HG02970 (cell line): Measurements from ENCODE around the gene HMCN2.
"Not testable (repeated sequence)": the region's sequence is repeated elsewhere in the genome, so short reads cannot be mapped to it uniquely, and the experiment has no call there.

Experiments
- ATAC-seq: cut with Tn5 transposase; IDR thresholded peaks from one replicate; pipeline ENCODE4 v1.9.1; 2021; ENCODE audit warnings: mild to moderate bottlenecking, moderate library complexity, moderate number of reproducible peaks; ENCODE audit not compliant: unreplicated experiment, low FRiP score

The HMCN2 gene

DNA sequence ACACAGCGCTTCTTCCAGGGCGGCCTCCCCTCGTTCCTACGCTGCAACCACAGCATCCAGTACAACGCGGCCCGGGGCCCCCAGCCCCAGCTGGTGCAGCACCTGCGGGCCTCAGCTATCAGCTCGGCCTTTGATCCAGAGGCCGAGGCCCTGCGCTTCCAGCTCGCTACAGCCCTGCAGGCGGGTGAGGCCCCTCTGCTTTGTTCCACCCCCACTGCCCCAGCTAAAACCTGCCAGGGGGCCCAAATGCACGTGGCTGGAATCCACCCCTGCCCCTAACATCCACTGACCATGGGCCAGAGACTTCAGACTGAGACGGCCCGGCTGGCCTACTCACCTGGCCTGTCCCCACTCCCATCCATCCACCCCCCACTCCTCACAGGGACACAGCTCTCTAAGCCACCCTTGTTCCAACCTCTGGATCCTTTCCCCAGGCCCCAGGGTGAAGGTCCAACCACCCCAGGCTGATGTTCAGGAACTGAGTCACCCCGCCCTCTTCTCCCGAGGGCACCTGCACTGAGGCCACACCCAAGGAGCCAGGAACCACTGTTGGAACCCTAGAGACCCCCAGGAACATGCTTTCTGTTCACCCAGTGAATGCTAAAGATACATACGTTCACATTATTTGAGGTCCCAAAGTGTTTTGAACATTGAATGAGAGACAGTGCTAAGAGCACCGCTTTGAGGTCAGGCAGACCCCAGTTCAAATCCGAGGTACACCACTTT, 160.3 kb downstream of the HMCN2 start:
- ATAC-seq, result no peak

DNA sequence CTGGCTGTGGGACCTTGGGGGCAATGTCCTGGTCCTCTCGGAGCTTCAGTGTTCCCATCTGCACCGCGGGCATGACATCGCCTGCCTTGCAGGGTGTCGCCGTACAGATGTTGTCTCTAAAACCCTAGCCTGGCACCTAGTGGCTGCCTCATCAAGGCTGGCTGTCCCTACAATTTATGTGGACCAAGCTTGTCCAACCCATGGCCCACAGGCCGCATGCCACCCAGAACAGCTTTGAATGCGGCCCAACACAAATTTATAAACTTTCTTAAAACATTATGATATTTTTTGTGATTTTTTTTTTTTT, 160.9 kb downstream of the HMCN2 start:
- no peak for ATAC-seq

DNA sequence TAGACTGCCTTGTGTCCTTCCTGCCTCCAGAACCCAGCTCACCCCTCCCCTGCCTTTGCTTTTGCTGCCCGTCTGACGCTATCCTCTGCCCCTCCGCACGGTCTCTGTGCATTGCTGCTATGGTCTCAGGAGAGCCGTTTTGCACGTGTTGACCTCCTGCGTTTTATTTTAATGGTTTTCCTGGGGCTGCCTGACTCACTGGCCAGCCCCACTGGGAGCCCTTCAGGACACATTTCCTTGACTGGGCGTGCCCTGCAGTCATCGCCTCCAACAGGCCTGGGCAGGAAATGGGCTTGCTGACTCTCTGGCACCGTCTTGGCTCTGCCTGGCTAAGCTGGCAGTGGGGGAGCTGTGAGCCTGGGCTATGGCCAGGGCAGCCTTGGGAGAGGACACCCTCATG, 161.3 kb downstream of the HMCN2 start:
- ATAC-seq, result no peak

DNA sequence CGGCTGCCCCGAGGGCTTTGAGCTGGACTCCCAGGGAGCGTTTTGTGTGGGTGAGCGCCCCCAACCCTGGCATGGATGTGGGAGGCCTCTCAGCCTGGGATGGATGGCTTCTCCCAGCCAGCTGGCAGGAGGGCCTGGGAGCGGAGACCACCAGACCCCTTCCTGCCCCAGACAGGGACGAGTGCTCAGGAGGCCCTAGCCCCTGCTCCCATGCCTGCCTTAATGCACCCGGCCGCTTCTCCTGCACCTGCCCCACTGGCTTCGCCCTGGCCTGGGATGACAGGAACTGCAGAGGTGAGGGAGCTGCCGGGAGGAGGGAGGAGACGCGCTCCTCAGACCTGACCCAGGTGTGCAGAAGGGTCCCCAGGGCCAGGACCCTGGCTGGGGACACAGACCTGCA, 161.8 kb downstream of the HMCN2 start:
- ATAC-seq, result no peak

DNA sequence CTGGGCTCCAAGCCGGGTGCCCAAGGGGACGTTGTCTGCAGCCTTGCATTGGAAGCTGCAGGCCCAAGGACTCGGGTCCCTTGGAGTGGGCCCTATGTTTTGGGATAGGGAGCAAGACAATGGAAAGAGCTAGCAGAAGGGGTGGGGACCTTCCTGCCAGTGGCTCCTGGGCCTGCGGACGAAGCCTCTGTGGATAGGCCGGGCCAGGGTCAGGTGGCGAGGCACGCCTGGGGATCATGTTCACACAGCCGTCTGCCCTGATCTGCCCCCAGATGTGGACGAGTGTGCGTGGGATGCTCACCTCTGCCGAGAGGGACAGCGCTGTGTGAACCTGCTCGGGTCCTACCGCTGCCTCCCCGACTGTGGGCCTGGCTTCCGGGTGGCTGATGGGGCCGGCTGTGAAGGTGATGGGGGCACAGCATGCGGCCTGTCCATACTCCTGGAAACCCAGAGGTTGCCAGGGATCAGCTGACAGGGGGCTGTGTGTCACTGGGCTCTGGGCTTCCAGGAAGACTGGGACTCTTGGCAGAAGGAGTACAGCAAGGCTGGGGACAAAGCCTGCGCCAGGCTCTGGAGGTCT, 162.6 kb downstream of the HMCN2 start:
- ATAC-seq, result no peak

DNA sequence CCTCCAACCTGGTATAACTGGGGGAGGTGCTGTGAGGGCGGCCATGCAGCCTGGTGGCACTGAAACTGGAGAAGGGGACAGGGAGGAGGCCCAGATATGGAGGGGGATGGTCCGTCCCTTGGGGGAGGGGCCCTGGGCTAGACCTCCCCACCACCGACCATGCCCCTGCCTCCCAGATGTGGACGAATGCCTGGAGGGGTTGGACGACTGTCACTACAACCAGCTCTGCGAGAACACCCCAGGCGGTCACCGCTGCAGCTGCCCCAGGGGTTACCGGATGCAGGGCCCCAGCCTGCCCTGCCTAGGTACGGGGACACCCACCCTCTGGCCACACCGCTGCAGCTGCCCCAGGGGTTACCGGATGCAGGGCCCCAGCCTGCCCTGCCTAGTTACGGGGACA, 163.8 kb downstream of the HMCN2 start:
- ATAC-seq, result no peak

DNA sequence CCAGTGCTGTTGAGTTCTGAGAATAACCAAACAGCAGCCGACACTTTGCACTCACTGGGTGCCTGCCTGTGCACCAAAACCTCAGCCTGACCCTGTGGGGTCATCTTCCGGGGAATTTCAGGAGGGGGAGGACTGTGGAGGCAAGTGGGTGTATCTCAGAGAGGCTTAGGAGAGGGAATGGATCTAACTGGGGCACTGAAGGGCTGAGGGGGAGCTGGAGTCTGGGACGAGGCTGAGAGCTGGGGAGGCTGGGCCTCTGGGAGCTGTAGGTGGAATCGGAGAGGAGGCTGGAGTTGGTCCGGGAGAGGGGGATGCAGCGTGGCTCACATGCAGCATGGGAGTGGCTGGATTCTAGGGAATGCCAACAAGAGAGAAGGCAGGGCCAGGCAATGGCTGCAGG, 164.3 kb downstream of the HMCN2 start:
- ATAC-seq, result no peak

DNA sequence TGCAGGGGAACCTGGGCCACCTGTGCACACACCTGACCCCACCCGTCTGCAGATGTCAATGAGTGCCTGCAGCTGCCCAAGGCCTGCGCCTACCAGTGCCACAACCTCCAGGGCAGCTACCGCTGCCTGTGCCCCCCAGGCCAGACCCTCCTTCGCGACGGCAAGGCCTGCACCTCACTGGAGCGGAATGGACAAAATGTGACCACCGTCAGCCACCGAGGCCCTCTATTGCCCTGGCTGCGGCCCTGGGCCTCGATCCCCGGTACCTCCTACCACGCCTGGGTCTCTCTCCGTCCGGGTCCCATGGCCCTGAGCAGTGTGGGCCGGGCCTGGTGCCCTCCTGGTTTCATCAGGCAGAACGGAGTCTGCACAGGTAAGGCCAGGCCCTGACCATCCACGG, 164.7 kb downstream of the HMCN2 start:
- no peak for ATAC-seq

DNA sequence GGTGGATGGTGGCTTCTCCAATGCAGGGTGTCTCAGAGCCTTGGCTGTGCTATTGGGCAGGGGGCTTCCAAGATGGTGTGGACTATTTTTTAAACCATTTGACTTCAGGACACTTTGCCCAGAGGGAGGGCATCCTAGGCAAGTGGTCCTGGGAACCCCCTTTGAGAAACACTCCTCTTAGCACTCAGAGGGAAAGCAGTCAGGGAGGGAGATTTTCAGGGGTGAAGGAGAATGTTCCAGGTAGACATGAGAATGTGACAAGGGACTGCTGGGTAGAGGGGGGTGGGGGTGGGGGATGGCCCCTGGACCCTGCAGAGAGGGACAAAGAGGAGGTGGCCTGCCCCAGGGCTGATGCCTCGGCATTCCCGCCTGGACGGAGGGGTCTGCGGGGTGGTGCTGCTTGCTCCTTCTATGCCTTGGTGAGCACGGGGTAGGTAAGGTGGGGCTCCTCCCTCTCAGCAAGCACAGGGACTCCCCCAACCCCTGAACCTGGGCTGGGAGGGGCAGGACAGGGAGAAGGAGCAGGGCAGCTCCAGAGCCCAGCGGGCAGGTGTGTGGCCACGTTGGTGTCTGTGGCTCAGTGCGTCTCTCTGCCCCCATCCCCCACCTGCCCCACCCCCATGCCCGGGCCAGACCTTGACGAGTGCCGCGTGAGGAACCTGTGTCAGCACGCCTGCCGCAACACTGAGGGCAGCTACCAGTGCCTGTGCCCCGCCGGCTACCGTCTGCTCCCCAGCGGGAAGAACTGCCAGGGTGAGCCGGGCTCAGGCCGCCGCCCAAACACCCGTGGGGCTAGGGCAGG, 165.4 kb downstream of the HMCN2 start:
- ATAC-seq, result no peak

DNA sequence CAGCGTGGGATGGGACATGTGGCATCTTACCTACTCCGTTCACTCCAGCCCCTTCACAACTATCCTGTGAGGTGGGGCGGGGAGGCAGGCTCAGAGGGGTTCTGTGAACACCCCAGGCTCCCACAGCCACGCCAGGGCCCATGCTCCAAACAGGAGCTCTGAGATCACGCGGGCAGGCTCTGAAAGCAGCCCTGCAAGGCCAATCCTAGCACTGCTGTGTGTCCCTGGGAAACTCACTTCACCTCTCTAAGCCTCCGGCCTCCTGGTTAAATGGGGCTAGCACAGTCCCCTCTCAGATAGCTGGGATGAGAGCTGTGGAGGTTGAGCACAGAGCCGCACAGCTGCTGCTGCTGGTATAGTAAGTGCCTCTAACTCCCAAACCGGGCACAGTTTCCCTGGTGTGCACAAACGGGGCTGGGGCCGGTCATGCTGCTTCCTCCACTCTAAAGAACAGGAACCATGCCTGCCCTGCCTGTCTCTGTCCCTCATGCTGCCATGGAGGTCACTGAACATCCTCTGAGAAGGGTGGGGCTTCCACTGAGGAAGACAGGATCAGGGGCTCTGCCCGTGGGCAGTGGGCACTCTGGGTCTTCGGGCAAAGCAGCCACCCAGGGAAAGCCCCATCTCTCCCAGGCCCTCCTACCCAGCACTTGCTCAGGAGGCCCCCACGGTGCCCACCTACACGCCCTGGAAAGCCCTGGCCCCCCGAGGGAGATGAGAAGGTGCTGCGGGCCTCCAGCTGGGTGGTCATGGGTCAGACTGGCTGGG, 166.2 kb downstream of the HMCN2 start:
- no peak for ATAC-seq

DNA sequence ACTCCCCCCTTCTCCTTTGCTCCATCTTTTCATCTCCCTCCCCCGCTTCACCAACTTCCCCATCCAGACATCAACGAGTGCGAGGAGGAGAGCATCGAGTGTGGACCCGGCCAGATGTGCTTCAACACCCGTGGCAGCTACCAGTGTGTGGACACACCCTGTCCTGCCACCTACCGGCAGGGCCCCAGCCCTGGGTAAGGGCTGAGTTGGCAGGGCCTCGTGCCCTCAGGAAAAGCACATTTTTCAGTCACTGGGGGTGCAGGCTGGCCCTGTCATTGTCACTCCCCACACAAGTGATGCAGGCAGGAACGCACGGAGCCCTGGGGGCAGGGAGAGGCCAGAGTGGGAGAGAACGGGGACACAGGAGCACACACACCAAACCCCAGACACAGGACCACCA, 166.8 kb downstream of the HMCN2 start:
- ATAC-seq, result no peak

DNA sequence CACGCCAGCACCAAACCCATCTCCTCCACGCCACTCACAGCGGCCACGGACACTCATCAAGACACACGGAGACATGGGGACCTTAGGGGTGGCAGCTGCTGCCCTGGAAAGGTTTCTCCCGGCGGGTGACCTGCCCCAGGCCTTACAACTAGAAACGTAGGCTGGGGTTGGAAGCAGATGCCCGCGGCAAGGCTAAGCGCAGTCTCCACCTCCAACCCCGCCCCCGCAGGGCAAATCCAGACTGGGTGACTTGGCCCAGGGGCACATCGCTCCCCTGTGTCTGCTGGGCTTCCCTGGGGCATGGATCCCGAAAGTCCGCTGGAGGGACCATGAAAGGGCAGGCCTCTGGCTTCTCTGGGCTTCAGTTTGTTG, 167.2 kb downstream of the HMCN2 start:
- ATAC-seq, result no peak

DNA sequence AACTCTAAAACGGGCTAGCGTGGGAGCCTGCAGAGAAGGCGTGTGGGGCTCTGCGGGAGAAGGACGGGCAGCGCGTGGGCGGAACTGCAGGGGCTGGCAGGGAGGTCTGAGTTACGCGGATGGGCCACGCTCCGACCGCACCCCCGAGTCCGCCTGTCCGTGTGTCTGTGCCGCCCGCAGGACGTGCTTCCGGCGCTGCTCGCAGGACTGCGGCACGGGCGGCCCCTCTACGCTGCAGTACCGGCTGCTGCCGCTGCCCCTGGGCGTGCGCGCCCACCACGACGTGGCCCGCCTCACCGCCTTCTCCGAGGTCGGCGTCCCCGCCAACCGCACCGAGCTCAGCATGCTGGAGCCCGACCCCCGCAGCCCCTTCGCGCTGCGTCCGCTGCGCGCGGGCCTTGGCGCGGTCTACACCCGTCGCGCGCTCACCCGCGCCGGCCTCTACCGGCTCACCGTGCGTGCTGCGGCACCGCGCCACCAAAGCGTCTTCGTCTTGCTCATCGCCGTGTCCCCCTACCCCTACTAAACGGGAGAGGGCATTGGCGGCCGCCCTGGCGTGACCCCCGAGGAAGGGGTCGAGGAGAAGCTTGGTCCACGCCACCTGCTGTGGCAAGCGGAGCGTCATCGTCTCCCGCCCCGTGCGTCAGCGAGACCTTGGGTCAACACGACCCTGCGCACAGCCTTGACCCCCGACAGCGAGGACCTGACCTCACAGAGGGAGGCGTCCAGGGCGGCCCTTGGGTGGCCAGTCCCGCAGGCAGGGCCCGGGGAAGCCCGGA, 167.8 kb downstream of the HMCN2 start:
- no peak for ATAC-seq

DNA sequence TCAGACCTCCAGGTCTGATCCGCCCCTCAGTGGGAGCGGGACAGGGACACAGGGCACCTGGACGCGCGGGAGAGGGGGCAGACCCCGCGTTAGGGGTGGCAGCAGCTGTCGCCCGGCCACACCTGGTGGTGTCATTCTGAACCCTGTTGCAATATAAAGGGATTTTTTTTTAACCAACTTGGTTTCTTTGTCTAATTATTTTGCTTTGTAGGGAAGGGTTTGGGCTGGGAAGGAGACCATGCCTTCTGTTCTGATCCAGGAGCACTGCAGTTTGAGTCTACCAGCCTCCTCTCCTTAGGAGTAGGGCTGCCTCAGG, 168.3 kb downstream of the HMCN2 start:
- ATAC-seq, result no peak

DNA sequence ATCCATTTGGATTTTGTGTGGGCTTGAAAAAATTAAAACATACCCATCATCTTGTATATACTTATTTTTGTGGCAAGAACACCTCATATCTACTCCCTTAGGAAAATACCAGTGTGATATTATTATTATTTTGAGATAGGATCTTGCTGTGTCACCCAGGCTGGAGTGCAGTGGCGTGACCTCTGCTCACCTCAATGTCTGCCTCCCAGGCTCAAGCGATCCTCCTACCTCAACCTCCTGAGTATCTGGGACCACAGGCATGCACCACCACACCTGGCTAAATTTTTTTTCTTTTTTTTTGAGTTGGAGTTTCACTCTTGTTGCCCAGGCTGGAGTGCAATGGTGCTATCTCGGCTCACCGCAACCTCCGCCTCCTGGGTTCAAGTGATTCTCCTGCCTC, 169.1 kb downstream of the HMCN2 start:
- ATAC-seq, result not testable (repeated sequence)

DNA sequence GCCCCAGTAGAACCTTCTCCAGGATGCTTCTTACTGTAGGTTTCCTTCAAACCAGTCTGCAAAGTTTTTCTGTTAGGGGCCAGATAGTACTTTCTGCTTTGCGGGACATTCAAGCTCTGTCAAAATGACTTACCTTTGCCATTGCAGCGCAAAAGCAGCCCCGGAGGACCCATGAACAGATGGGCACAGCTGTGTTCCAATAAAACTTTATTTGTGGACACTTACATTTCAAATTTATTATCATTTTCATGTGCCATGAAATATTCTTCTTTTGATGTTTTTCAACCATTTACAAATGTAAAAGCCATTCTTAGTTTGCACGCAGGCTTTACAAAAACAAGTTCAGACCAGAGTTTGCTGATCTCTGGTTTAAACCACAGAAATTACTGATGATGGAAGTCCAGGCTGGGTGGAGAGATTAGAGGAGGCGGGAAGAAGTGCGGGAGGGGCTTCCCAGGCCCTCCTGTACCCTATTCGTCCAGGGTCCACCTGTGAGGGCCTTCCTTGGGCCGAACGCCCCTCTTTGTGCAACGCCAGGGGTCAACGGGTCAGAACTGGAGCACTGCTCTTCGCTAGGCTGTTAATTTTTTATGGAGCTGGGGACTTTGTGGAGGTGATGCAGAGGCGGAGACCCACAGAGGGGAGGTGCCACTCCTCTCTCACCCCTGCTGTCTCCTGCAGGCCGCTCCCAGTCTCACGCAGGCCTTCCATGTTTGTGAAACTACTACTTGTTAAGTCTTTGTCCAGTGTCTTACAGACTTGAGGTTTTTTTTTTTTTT, 171.6 kb downstream of the HMCN2 start:
- ATAC-seq, result no peak

DNA sequence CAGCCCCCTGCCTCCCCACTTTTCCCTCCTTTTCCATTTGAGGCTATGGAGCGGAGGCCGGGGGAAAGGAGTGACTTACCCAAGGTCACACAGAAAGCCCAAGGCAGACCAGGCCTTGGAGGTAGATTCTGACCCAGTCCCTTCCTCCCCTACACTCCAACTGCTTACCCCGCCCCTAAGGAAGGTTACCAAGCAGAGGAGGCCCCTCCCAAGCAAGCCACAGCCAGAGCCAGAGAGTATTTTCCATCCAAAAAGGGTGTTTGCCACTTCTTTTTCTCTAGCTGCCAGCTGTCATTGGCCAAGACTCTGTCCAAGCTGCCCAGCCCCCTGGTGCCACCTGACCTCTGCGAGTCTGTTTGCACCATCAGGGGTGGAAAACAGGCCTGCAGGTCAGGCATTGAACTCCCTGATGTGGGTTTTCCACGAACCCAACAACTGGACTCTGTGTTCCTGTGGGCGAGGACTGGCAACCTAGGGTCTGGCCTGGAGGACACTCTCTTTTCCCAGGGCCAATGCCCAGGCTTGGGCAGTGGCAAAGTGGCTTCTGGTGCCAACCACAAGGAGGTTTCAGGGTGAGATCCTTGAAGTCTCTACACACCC, 172.9 kb downstream of the HMCN2 start:
- no peak for ATAC-seq

DNA sequence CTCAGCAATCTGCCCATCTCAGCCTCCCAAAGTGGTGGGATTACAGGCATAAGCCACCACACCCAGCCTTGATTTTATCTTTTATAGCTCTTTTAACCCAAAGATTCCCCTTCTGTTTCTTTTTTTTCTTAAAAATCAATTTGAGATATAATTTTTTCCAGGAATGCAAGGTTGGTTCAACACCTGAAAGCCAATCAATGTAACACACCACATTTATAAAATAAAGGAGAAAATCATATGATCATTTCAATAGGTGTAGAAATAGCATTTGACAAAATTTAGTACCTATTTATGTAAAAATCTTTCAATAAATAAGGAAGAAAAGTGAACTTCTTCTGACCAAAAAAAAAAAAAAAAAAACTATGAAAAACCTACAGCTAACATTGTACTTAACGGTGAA, 175.5 kb downstream of the HMCN2 start:
- ATAC-seq, result no peak

DNA sequence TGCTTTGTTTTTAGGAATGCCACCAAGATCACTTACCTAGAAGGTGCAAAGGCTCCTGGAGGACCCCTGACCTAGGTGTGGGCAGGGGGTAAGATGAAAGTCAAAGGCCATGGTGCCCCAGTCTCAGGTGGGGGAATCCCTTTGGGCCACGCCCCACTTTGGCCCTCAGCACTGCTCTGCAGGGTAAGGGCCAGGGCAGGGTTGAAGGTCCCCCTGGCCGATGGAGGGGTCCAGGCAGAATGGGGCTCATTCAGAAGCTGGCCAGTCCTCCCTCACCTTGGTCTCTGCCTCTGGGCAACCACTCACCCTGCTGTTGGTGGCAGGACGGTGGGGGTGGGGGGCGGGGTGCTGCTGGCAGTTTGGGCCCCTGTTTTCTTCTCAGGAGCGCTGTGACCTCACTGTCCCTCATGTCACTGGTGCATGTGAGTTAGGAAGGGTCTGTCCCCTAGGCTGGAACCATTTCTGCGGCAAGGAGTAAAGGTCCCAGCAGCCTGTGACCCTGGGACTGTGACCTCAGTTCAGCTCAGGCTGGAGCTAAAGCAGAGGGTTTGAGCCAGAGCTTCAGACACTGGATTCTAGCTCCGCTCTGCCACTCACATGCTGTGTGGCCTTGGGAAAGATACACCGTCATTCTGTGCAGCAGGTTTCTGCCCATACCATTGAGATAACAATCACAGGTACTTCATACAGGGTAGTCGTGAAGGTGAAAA, 177.3 kb downstream of the HMCN2 start:
- no peak for ATAC-seq
